ENCODE measurements around the gene EIF3B. TPM values are rescaled to one million over a fixed set of nuclear protein-coding genes. Genes with fewer than 3 reads are reported as not detected.

The EIF3B gene
- total and polyA plus RNA-seq, 9 of the 15 experiments (the other 6 are each of a cell fraction or from before 2014, with no cell fraction given), result 25.9 to 494 (median 357) TPM

DNA sequence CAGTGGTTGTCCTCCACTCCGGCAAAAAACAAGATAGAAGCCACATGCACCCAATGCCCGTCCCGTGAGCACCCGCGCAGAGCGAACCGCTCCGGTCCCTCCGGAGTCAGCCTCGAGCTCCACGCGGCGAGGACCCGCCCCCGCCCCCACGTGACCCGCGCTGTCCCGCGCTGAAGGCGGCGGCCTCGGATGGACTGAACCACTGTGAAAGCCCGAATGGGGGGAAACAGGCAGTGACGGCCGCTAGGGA is 766 bp upstream of the EIF3B start (continued):
- TF ChIP-seq, protein P1, sequence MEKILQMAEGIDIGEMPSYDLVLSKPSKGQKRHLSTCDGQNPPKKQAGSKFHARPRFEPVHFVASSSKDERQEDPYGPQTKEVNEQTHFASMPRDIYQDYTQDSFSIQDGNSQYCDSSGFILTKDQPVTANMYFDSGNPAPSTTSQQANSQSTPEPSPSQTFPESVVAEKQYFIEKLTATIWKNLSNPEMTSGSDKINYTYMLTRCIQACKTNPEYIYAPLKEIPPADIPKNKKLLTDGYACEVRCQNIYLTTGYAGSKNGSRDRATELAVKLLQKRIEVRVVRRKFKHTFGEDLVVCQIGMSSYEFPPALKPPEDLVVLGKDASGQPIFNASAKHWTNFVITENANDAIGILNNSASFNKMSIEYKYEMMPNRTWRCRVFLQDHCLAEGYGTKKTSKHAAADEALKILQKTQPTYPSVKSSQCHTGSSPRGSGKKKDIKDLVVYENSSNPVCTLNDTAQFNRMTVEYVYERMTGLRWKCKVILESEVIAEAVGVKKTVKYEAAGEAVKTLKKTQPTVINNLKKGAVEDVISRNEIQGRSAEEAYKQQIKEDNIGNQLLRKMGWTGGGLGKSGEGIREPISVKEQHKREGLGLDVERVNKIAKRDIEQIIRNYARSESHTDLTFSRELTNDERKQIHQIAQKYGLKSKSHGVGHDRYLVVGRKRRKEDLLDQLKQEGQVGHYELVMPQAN (IDR thresholded peaks at IDR 0.05; ENCODE audit: borderline replicate concordance), result peak; percentile 30; the same call in 1 of the 2 replicates
- TF ChIP-seq THAP12 (CRISPR knock-in tag; IDR thresholded peaks at IDR 0.05) (0 out of 2 replicates have a peak, but pooled peaks have one; percentile 52), HNRNPLL (IDR thresholded peaks at IDR 0.05; ENCODE audit: low read depth, low read length, poor library complexity, severe bottlenecking) (peak; percentile 43), HNRNPL (IDR thresholded peaks at IDR 0.05; ENCODE audit: low read depth, low read length) (0 out of 2 replicates have a peak, but pooled peaks have one; percentile 27), ZNF224 (CRISPR knock-in tag; IDR thresholded peaks at IDR 0.05) (peak; percentile 95), NRF1 (conservative IDR thresholded peaks at IDR 0.05 in 1 of 2, IDR thresholded peaks at IDR 0.05 in 1 of 2) (peak; percentile 85 to 87), SP1 (CRISPR knock-in tag; IDR thresholded peaks at IDR 0.05) (peak; percentile 87; the same call in 1 of the 2 replicates)
- TF ChIP-seq, protein P2, sequence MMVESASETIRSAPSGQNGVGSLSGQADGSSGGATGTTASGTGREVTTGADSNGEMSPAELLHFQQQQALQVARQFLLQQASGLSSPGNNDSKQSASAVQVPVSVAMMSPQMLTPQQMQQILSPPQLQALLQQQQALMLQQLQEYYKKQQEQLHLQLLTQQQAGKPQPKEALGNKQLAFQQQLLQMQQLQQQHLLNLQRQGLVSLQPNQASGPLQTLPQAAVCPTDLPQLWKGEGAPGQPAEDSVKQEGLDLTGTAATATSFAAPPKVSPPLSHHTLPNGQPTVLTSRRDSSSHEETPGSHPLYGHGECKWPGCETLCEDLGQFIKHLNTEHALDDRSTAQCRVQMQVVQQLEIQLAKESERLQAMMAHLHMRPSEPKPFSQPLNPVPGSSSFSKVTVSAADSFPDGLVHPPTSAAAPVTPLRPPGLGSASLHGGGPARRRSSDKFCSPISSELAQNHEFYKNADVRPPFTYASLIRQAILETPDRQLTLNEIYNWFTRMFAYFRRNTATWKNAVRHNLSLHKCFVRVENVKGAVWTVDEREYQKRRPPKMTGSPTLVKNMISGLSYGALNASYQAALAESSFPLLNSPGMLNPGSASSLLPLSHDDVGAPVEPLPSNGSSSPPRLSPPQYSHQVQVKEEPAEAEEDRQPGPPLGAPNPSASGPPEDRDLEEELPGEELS (CRISPR knock-in tag; IDR thresholded peaks at IDR 0.05; ENCODE audit: borderline replicate concordance), result peak; percentile 97
- TF ChIP-seq, protein P3, sequence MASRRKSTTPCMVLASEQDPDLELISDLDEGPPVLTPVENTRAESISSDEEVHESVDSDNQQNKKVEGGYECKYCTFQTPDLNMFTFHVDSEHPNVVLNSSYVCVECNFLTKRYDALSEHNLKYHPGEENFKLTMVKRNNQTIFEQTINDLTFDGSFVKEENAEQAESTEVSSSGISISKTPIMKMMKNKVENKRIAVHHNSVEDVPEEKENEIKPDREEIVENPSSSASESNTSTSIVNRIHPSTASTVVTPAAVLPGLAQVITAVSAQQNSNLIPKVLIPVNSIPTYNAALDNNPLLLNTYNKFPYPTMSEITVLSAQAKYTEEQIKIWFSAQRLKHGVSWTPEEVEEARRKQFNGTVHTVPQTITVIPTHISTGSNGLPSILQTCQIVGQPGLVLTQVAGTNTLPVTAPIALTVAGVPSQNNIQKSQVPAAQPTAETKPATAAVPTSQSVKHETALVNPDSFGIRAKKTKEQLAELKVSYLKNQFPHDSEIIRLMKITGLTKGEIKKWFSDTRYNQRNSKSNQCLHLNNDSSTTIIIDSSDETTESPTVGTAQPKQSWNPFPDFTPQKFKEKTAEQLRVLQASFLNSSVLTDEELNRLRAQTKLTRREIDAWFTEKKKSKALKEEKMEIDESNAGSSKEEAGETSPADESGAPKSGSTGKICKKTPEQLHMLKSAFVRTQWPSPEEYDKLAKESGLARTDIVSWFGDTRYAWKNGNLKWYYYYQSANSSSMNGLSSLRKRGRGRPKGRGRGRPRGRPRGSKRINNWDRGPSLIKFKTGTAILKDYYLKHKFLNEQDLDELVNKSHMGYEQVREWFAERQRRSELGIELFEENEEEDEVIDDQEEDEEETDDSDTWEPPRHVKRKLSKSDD (conservative IDR thresholded peaks at IDR 0.05; ENCODE audit: low read length), result no peak
- TF ChIP-seq, protein P4, sequence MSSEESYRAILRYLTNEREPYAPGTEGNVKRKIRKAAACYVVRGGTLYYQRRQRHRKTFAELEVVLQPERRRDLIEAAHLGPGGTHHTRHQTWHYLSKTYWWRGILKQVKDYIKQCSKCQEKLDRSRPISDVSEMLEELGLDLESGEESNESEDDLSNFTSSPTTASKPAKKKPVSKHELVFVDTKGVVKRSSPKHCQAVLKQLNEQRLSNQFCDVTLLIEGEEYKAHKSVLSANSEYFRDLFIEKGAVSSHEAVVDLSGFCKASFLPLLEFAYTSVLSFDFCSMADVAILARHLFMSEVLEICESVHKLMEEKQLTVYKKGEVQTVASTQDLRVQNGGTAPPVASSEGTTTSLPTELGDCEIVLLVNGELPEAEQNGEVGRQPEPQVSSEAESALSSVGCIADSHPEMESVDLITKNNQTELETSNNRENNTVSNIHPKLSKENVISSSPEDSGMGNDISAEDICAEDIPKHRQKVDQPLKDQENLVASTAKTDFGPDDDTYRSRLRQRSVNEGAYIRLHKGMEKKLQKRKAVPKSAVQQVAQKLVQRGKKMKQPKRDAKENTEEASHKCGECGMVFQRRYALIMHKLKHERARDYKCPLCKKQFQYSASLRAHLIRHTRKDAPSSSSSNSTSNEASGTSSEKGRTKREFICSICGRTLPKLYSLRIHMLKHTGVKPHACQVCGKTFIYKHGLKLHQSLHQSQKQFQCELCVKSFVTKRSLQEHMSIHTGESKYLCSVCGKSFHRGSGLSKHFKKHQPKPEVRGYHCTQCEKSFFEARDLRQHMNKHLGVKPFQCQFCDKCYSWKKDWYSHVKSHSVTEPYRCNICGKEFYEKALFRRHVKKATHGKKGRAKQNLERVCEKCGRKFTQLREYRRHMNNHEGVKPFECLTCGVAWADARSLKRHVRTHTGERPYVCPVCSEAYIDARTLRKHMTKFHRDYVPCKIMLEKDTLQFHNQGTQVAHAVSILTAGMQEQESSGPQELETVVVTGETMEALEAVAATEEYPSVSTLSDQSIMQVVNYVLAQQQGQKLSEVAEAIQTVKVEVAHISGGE (CRISPR knock-in tag; IDR thresholded peaks at IDR 0.05), result 0 out of 6 replicates have a peak, but pooled peaks of 1 of the 3 experiments have one; percentile 17
- TF ChIP-seq, protein P5, sequence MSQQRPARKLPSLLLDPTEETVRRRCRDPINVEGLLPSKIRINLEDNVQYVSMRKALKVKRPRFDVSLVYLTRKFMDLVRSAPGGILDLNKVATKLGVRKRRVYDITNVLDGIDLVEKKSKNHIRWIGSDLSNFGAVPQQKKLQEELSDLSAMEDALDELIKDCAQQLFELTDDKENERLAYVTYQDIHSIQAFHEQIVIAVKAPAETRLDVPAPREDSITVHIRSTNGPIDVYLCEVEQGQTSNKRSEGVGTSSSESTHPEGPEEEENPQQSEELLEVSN (IDR thresholded peaks at IDR 0.05; ENCODE audit: borderline replicate concordance in 1 of 2, extremely low read depth in 1 of 2, insufficient read depth in 1 of 2, insufficient read length in 1 of 2, low read depth in 1 of 2, low read length in 1 of 2, poor library complexity in 1 of 2, severe bottlenecking in 1 of 2), result peak; percentile 100

All from K562 (cell line).